Gastrocnemius medialis (tissue), 4 donors: Measurements from ENCODE around the gene AQP11.

Experiments
- POLR2A ChIP-seq, 2 donors: fragments of 450-650 bp; IDR thresholded peaks; one replicate each; pipeline ENCODE4 v1.6.1; 2017; ENCODE audit warnings: antibody characterized with exemption in 2 of 2, mild to moderate bottlenecking in 2 of 2, moderate library complexity in 2 of 2
- TF ChIP-seq, protein P1 (sequence below), 5 experiments: fragments of 450-650 bp in 3 of 5; fragments of 200-600 bp in 2 of 5; sonication (generic) in 2 of 5; IDR thresholded peaks in 4 of 5; conservative IDR thresholded peaks in 1 of 5; 1 replicate in 4 of 5; 2 replicates in 1 of 5; pipeline ENCODE4 v1.5.1; 2016 to 2019; ENCODE audit warnings: antibody characterized with exemption in 5 of 5, mild to moderate bottlenecking in 3 of 5, moderate library complexity in 3 of 5

DNA sequence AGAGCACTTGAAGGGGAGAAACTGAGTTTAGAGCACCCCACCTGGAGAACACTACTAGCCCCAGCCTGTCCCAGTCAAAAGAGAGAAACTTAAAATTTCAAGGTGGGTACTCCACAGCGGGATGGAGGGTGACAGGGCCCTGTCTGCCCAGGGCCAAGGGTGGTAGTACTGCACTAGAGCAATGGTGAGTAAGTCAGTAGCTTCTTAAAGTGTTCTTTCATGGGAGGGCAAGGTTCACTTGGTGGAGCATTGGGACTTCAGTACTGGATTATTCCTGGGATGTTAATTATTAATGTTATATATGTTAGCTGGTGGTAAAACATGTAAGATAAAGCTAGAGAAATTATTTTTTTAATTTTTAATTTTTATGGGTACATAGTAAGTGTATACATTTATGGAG, 28.5 kb upstream of the AQP11 start:
- TF ChIP-seq, protein P1, sequence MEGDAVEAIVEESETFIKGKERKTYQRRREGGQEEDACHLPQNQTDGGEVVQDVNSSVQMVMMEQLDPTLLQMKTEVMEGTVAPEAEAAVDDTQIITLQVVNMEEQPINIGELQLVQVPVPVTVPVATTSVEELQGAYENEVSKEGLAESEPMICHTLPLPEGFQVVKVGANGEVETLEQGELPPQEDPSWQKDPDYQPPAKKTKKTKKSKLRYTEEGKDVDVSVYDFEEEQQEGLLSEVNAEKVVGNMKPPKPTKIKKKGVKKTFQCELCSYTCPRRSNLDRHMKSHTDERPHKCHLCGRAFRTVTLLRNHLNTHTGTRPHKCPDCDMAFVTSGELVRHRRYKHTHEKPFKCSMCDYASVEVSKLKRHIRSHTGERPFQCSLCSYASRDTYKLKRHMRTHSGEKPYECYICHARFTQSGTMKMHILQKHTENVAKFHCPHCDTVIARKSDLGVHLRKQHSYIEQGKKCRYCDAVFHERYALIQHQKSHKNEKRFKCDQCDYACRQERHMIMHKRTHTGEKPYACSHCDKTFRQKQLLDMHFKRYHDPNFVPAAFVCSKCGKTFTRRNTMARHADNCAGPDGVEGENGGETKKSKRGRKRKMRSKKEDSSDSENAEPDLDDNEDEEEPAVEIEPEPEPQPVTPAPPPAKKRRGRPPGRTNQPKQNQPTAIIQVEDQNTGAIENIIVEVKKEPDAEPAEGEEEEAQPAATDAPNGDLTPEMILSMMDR (IDR thresholded peaks at IDR 0.05 in 4 of 5, conservative IDR thresholded peaks at IDR 0.05 in 1 of 5) = no peak
- no peak for TF ChIP-seq POLR2A (IDR thresholded peaks at IDR 0.05)
